Gastroesophageal sphincter (tissue), 3 donors: ENCODE data around the gene DOK5.

Experiments
- CTCF ChIP-seq, 4 experiments: fragments of 200-600 bp in 2 of 4; fragments of 450-650 bp in 2 of 4; sonication (generic) in 1 of 4; IDR thresholded peaks; one replicate each; pipeline ENCODE4 v1.5.1; 2017 to 2019; ENCODE audit warnings: antibody characterized with exemption in 4 of 4, mild to moderate bottlenecking in 2 of 4, moderate library complexity in 2 of 4
- POLR2A ChIP-seq, 2 donors: fragments of 450-650 bp; IDR thresholded peaks; one replicate each; pipeline ENCODE4 v1.6.1; 2017; ENCODE audit warnings: antibody characterized with exemption in 2 of 2, mild to moderate bottlenecking in 2 of 2, moderate library complexity in 1 of 2
- POLR2AphosphoS5 ChIP-seq: sonication (generic); formaldehyde crosslinking; IDR thresholded peaks from one replicate; pipeline ENCODE4 v1.6.1; 2017; ENCODE audit warnings: antibody characterized with exemption

GRCh38 chr20:54469952-54470351, 5.4 kb upstream of the DOK5 start:
- no peak for TF ChIP-seq CTCF (IDR thresholded peaks at IDR 0.05)
- no peak for TF ChIP-seq POLR2AphosphoS5
- TF ChIP-seq POLR2A (IDR thresholded peaks at IDR 0.05), result no peak
